ENCODE measurements around the gene OR6K3.

- TF ChIP-seq ZFP3 (CRISPR knock-in tag; IDR thresholded peaks at IDR 0.05) (no peak), SNAI2 (CRISPR knock-in tag; IDR thresholded peaks at IDR 0.05) (no peak), ZFP30 (CRISPR knock-in tag; IDR thresholded peaks at IDR 0.05) (no peak), CREB5 (CRISPR knock-in tag; IDR thresholded peaks at IDR 0.05; ENCODE audit: low read depth) (no peak), ARNTL (CRISPR knock-in tag; IDR thresholded peaks at IDR 0.05; ENCODE audit: borderline replicate concordance, low read depth) (no peak), ZNF70 (CRISPR knock-in tag; IDR thresholded peaks at IDR 0.05) (no peak), PATZ1 (CRISPR knock-in tag; IDR thresholded peaks at IDR 0.05; ENCODE audit: borderline replicate concordance) (no peak), ZC3H10 (CRISPR knock-in tag; IDR thresholded peaks at IDR 0.05) (no peak), GLIS3 (CRISPR knock-in tag; IDR thresholded peaks at IDR 0.05) (no peak), ESRRG (CRISPR knock-in tag; IDR thresholded peaks at IDR 0.05) (no peak)
Measured at GRCh38 chr1:158706096-158706495, 14.4 kb downstream of the OR6K3 start.
